Adipocyte (in vitro differentiated cells): ENCODE results near the gene KLHL29.

Experiments used
- DNase-seq: peaks from one replicate; pipeline ENCODE4 v3.0.0-alpha.2; 2015; ENCODE audit warnings: low read depth
- H3K27me3 ChIP-seq: replicated peaks from 2 replicates; pipeline ENCODE4 v1.7.0; 2013; ENCODE audit warnings: mild to moderate bottlenecking, low read length, moderate library complexity; ENCODE audit not compliant: control insufficient read depth, insufficient read depth
- H3K36me3 ChIP-seq: 2 replicates; pipeline ENCODE4 v1.7.0; 2013; ENCODE audit warnings: low read length, mild to moderate bottlenecking, moderate library complexity; ENCODE audit not compliant: control insufficient read depth, insufficient read depth, severe bottlenecking
- H3K4me1 ChIP-seq: 2 replicates; pipeline ENCODE4 v1.7.0; 2013; ENCODE audit warnings: mild to moderate bottlenecking, low read length, moderate library complexity; ENCODE audit not compliant: control insufficient read depth, insufficient read depth
- H3K4me3 ChIP-seq: 2 replicates; pipeline ENCODE4 v1.7.0; 2013; ENCODE audit warnings: mild to moderate bottlenecking, low read length, moderate library complexity
- H3K9ac ChIP-seq: 2 replicates; pipeline ENCODE4 v1.7.0; 2013; ENCODE audit warnings: mild to moderate bottlenecking, low read length, moderate library complexity
- H3K9me3 ChIP-seq: 2 replicates; pipeline ENCODE4 v1.7.0; 2013; ENCODE audit warnings: mild to moderate bottlenecking, low read length, moderate library complexity; ENCODE audit not compliant: control insufficient read depth

Gene KLHL29

DNA sequence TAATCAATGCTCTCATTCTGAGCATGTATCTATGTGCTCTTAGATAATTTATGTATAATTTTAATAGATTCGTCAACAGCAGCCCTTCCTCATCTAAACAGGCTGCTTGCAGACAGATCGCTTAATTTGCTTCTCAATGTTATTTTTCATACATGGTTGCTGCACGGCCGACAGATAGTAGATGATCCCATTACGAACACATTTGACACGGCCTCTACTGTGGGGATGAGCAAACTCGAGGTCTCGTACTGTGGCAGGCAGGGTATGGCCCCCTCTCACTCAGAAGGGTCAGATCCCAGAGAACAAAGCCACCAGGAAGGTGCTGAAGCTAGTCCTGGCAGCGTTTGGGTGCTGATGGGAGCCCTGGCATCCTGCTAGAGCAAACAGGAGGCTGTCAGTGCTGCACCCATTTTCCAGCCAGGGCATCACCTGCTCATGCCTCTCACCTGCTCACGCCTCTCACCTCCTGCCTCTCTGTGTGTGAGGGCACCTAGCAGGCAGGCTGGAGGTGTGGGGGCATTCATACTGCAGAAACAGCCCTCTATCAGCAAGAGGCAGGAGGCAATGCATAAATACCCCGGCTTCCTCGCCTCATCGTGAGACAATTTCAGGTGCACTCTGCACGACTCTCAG, 80.0 kb downstream of the KLHL29 start:
- Histone ChIP-seq H3K36me3 (no peaks in the 10 kb centered on the region), H3K27me3 (no peaks in the 10 kb centered on the region), H3K4me3 (no peak overlapping the region), H3K4me1 (peaks cover 35% of the 10 kb centered on the region), H3K9ac (no peak overlapping the region), H3K9me3 (no peaks in the 10 kb centered on the region)
- DNase-seq = no peak

DNA sequence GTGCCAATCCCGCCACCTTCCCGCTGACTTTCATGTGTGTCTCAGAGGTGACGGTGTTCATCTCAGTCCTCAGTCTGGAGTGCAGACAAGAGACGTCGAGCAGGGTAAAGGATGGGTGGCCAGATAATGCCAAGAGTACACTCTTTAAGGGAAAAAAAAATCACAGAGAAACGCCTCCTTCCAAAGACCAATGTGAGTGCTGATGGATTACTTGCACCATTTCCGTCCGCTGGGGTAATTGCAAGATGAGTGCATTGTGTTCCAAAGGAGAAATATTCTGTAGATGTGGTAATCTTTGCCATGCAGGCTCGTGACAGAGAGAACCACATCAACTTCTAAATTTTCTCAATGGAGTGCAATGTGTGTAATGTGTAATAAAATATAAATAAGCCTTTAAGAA, 81.0 kb downstream of the KLHL29 start:
- peaks cover 35% of the 10 kb centered on the region for H3K4me1 ChIP-seq
- H3K4me3 ChIP-seq = no peak overlapping the region
- no peak for DNase-seq
- no peaks in the 10 kb centered on the region for H3K36me3 ChIP-seq
- no peaks in the 10 kb centered on the region for H3K27me3 ChIP-seq
- no peaks in the 10 kb centered on the region for H3K9me3 ChIP-seq
- H3K9ac ChIP-seq = no peak overlapping the region

DNA sequence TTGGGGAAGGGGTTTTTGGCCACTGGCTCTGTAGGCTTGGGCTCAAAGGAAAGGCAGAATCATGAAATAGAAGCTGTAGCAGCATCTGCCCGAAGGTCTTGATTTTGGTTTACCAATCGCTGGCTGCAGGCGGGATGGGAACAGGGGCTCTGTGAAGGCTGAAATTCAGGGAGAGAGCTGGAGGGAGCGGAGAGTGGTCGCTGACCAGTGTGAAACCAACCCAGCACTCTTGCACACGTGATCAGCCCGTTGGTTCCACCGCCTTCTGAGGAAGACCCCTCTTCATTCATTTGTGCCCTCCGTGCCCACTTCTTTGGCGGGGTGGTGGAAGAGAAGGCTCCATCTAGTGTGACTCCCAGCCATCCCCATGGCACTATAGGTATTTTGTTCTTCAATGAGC, 82.6 kb downstream of the KLHL29 start:
- DNase-seq = no peak
- H3K4me1 ChIP-seq = peaks cover 35% of the 10 kb centered on the region
- peak overlapping the region; percentile 50 for H3K4me3 ChIP-seq
- no peaks in the 10 kb centered on the region for H3K9me3 ChIP-seq
- H3K27me3 ChIP-seq = no peaks in the 10 kb centered on the region
- H3K9ac ChIP-seq = peak overlapping the region; percentile 65
- no peaks in the 10 kb centered on the region for H3K36me3 ChIP-seq

DNA sequence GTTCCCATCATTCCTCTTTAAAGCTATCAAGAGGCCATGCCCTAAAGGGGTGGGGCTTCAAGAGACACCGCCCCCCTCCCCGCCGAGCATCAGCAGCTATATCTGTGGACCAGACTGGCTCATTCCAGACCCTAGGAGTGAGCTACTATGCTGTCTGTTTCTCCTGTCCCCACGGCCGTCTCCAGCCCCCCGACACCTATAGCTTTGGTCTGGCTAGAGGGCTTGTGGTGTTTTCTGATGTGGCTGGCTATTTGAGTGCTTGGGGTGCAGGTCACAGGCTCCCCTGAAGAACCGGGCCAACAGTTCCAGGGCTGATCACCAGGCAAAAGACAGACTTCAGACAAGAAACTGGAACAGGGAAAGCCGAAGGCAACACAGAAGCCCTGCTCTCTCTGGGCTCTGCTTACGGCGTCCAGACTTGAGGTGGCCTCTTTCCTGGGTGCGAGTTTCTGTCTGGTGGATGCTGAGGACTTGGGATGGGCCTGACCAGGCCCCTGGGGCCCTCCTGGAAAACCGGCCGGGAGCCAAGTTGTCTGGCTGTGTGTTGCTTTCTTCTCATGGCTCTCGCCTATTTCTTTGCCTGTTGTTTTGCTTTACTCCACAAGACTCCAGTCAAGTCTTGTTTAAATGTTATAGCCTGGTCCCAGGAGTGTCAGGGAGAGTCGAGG, 83.6 kb downstream of the KLHL29 start:
- no peak overlapping the region for H3K9ac ChIP-seq
- no peaks in the 10 kb centered on the region for H3K36me3 ChIP-seq
- H3K4me1 ChIP-seq = peaks cover 35% of the 10 kb centered on the region
- no peak for DNase-seq
- no peaks in the 10 kb centered on the region for H3K9me3 ChIP-seq
- no peaks in the 10 kb centered on the region for H3K27me3 ChIP-seq
- no peak overlapping the region for H3K4me3 ChIP-seq

DNA sequence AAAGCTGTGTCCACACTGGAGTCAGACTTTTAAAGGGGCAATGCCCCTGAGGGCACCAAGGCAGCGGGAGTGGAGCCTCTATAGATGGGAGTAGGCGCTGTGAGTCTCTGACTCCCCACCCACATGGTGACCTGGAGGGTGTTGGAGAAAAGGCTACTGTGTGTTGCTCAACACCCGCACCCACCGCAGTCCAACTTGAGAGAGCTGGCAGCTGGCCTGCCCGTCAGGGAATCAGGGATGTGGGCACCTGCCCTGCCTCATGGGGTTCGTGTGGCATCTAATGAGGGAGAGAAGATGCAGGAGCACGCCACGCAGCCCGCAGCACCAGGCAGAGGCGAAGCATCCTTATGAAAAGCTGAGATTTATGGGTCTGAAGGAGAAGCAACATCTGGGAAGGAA, 84.2 kb downstream of the KLHL29 start:
- Histone ChIP-seq H3K4me3 (no peak overlapping the region), H3K9ac (no peak overlapping the region), H3K36me3 (no peaks in the 10 kb centered on the region), H3K9me3 (no peaks in the 10 kb centered on the region), H3K27me3 (no peaks in the 10 kb centered on the region), H3K4me1 (peaks cover 35% of the 10 kb centered on the region)
- no peak for DNase-seq

DNA sequence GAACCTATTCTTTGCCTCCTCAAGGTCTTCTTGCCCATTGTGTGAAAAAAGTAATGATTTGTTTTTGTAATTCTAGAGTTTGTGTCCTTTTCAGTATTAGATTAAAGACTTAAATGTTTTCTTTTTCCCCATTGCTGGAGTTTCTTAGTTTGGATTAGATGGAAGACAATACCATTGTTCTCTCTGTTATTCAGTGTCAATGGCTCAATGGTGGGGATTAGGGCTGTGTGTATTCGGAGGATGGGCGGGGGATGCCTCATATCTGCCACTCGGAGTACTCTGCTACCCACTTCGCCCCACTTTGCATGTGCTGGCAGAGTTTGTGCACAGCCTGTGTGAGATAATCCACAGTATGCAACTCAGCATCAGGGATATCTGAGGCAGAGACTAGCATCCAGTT, 90.1 kb downstream of the KLHL29 start:
- Histone ChIP-seq H3K27me3 (no peaks in the 10 kb centered on the region), H3K4me1 (no peaks in the 10 kb centered on the region), H3K9ac (no peak overlapping the region), H3K36me3 (peaks cover 4% of the 10 kb centered on the region), H3K9me3 (no peaks in the 10 kb centered on the region), H3K4me3 (no peak overlapping the region)
- no peak for DNase-seq

DNA sequence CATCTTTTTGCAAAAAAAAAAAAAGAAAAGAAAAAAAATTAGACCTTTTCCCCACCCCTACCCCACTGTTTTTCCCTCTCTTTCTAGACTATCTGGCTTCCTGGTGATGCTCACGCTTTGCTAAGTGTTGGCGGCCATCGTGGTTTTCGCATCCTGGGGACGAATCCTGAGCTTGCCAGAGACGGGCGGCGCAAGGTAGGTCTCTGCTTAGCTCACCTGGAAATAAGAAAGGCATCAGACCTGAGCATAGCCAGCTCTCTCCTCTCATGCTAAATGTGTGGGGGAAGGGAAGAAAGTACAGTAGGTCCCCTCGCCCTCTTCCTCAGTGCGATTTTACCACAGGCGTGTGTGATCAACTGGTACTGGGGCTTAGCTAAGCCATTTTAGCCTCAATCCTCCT, 90.5 kb downstream of the KLHL29 start:
- Histone ChIP-seq H3K4me3 (no peak overlapping the region), H3K4me1 (peaks cover 1% of the 10 kb centered on the region), H3K9me3 (no peaks in the 10 kb centered on the region), H3K27me3 (no peaks in the 10 kb centered on the region), H3K9ac (no peak overlapping the region), H3K36me3 (peaks cover 4% of the 10 kb centered on the region)
- DNase-seq = no peak

DNA sequence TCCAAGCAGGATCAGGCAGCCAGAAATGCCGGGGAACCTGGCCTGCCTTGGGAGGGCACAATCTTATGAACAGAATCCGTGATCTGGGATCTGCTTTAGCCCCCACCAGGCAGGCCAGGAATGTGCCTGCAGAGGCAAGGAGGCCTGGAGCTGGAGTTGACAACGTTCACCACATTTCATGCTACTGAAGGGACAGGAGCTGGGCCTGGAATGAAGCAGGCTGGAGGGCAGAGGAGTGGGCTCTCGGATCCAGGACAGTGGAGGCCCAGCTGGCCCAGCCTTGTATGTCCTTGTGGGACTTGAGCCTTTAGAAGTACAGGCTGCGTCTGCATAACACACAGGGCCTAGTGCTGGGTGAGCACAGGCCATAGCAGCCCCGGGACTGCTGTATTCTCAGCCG, 91.8 kb downstream of the KLHL29 start:
- peaks cover 13% of the 10 kb centered on the region for H3K4me1 ChIP-seq
- H3K9me3 ChIP-seq = no peaks in the 10 kb centered on the region
- DNase-seq = no peak
- H3K9ac ChIP-seq = no peak overlapping the region
- H3K4me3 ChIP-seq = no peak overlapping the region
- H3K27me3 ChIP-seq = no peaks in the 10 kb centered on the region
- peaks cover 4% of the 10 kb centered on the region for H3K36me3 ChIP-seq

DNA sequence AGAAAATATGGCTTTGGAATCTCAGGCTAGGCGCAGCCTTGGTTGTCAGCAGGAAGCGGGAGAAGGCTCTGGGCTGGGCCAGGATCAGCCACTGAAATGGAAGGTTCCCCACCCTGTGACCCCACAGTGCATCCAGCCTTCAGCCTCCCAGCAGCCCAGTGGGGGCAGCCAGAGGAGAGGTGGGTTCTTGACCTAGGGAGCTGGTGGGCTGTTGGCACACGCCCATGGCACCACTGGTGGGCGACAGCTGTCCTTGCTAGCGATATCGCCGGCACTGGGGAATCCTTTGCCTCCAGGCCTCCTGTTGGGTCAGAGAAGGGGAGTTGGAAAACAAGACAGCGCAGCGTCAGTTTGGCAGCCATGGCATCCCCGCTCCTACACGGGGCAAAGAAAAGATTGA, 92.4 kb downstream of the KLHL29 start:
- H3K9me3 ChIP-seq = no peaks in the 10 kb centered on the region
- no peak overlapping the region for H3K9ac ChIP-seq
- peaks cover 4% of the 10 kb centered on the region for H3K36me3 ChIP-seq
- H3K4me1 ChIP-seq = peaks cover 13% of the 10 kb centered on the region
- H3K4me3 ChIP-seq = no peak overlapping the region
- no peaks in the 10 kb centered on the region for H3K27me3 ChIP-seq
- DNase-seq = no peak

DNA sequence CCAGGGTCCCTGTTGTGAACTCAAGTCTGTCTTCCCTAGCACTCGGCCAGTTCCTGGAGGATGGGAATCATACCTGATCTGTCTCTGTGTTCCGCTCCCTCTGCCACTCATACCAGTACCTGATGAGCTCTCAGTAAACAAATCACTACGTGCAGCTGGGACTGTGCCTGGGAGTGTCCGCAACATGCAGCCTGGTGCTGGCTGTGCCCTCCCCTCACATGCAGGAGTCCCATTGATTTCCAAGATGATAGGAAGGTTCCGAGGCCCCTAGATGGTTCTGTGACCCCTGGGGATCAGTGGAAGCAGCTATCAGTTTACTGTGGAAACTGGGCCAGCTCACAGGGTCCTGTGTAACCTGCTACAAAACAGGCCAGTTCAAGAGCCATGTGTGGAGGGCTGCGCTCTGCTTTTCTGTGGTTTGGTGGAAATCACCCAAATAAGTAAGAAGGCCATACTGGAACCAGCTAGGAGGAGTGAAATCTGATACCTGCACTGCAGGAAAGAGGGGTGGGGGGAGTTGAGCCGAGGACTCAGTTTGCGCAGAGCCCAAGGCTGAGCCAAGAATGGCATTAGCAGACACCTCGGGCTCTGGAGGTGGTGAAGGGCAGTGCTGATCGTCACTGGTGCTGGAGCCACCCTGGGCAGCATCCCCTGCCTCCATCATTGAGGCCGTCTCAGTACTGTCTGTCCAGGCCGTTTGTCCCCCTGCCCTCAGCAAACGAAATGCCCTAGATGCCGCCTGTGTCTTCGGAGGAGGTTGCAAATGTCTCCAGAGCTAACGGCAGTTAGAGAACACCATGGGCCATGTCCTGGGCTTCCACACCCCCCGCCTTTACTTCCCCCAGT, 93.3 kb downstream of the KLHL29 start:
- H3K36me3 ChIP-seq = peaks cover 4% of the 10 kb centered on the region
- no peak for DNase-seq
- H3K27me3 ChIP-seq = no peaks in the 10 kb centered on the region
- H3K9ac ChIP-seq = no peak overlapping the region
- peaks cover 13% of the 10 kb centered on the region for H3K4me1 ChIP-seq
- no peak overlapping the region for H3K4me3 ChIP-seq
- no peaks in the 10 kb centered on the region for H3K9me3 ChIP-seq

DNA sequence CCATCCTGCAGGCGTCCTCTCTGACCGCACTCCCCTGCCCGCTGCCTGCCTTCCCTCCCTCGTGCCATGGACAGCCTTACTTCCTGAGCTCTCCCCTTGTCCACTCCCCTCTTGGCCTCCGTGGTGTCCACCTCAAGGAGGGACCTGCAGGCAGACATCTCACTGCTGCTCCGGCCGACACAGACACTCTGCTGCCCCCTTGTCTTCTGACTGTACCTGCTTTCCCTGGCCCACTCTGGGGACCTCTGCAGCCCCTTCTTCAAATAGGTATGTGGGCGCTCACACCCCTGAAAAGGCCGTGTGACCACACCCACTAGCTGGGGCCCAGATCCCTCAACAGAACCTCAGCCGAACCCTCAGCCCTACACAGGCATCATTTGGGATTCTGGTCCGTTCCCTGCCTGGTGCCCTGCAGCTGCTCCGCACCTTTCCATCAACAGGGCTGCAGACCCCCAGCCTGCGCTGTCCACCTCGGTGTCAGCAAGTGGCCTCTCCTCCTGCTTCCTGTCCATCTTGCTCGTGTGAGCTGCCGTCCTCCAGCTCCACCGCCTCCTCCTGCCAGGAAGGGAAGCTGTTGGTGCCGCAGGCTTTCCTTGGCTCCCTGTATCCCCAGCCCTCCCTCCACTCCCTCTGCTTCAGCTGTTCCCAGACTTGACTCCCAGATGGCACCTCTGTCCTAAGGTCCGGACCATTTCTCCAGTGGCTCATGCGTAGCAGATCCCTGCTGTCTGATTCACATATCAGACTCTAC, 94.1 kb downstream of the KLHL29 start:
- Histone ChIP-seq H3K4me1 (peaks cover 13% of the 10 kb centered on the region), H3K9ac (no peak overlapping the region), H3K27me3 (no peaks in the 10 kb centered on the region), H3K4me3 (no peak overlapping the region), H3K9me3 (no peaks in the 10 kb centered on the region), H3K36me3 (peaks cover 4% of the 10 kb centered on the region)
- DNase-seq = no peak
